Neural crest cell (in vitro differentiated cells): ENCODE measurements around the gene RGS11. TPM values are rescaled to one million over a fixed set of nuclear protein-coding genes. Genes with fewer than 3 reads are reported as not detected.
"Not testable (repeated sequence)": the region's sequence is repeated elsewhere in the genome, so short reads cannot be mapped to it uniquely, and the experiment has no call there.

Source experiments
- DNase-seq: peaks from one replicate; pipeline ENCODE4 v3.0.0; 2021; ENCODE audit warnings: low read depth, mixed read lengths, low spot score
- H3K27ac Mint-ChIP-seq: one replicate; pipeline ENCODE4 v1.8.0; 2021; ENCODE audit warnings: mild to moderate bottlenecking, mixed read lengths; ENCODE audit not compliant: unreplicated experiment
- H3K27me3 Mint-ChIP-seq: 2 replicates; pipeline ENCODE4 v1.8.0; 2021; ENCODE audit warnings: low read depth, mild to moderate bottlenecking, mixed read lengths
- H3K36me3 Mint-ChIP-seq: 2 replicates; pipeline ENCODE4 v1.8.0; 2021; ENCODE audit warnings: low read depth, mild to moderate bottlenecking, mixed read lengths
- H3K4me1 Mint-ChIP-seq: 2 replicates; pipeline ENCODE4 v1.8.0; 2021; ENCODE audit warnings: mixed read lengths
- H3K4me3 Mint-ChIP-seq: one replicate; pipeline ENCODE4 v1.8.0; 2021; ENCODE audit warnings: mild to moderate bottlenecking, mixed read lengths
- H3K9me3 Mint-ChIP-seq: 2 replicates; pipeline ENCODE4 v1.8.0; 2021; ENCODE audit warnings: mixed read lengths
- total RNA-seq: library from RNA; stranded (reverse); gene quantifications from 2 replicates; pipeline ENCODE4 v1.2.1, GENCODE V29; 2021
- TF ChIP-seq, protein P1 (sequence below): fragments of 200-600 bp; sonication (generic); conservative IDR thresholded peaks from 2 replicates; pipeline ENCODE4 v1.5.0; 2021; ENCODE audit warnings: antibody characterized with exemption, mild to moderate bottlenecking

The RGS11 gene
- total RNA-seq, 1 donor from 2014 or later = 2.8 TPM

DNA sequence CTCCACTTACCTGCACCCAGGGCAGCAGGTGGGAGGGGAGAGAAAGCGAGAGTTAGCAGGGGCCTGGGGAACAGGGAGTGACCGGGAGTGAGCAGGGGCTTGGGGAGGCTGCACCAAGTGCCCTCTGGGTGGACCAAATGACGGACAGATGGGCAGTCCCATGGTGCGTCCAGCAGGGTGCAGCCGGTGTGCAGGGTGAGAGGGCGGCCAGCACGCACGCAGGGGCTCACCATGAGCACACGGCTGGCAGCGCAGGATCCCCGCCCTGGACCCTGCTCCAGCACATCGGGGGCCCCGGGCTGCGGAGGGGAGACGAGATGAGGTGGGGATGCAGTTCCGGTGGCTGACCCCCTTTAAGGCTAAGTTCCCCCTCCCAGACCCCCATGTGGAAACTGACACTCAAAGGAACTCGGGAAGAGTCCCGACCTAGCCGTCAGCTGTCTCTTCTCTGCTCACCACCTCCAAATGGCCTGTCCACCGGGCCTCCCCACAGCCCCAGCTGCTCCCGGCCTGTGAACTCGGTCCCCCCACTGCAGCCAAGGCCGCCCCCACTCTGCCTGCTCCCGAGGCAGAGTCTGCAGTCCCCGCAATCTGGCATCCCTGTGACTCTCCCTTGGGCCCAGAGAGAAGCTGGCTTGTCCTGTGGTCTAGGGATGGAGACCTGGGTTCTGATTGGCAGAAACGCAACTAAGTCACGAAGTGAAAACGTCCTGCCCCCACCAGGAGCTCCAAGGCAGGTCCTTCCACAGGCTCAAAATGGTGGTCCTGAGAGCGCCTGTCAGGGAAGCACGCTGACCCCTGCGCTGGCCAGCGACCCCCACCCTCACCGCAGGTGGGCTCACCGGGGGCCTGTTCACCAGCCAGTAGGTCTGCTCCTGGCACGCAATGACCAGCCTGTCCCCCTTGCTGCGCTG is 2.9 kb downstream of the RGS11 start:
- H3K27ac Mint-ChIP-seq = no peak overlapping the region
- no peaks in the 10 kb centered on the region for H3K36me3 Mint-ChIP-seq
- TF ChIP-seq, protein P1, sequence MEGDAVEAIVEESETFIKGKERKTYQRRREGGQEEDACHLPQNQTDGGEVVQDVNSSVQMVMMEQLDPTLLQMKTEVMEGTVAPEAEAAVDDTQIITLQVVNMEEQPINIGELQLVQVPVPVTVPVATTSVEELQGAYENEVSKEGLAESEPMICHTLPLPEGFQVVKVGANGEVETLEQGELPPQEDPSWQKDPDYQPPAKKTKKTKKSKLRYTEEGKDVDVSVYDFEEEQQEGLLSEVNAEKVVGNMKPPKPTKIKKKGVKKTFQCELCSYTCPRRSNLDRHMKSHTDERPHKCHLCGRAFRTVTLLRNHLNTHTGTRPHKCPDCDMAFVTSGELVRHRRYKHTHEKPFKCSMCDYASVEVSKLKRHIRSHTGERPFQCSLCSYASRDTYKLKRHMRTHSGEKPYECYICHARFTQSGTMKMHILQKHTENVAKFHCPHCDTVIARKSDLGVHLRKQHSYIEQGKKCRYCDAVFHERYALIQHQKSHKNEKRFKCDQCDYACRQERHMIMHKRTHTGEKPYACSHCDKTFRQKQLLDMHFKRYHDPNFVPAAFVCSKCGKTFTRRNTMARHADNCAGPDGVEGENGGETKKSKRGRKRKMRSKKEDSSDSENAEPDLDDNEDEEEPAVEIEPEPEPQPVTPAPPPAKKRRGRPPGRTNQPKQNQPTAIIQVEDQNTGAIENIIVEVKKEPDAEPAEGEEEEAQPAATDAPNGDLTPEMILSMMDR = no peak
- DNase-seq = no peak
- no peaks in the 10 kb centered on the region for H3K4me1 Mint-ChIP-seq
- H3K9me3 Mint-ChIP-seq = no peaks in the 10 kb centered on the region
- H3K4me3 Mint-ChIP-seq = no peak overlapping the region
- peaks cover 41% of the 10 kb centered on the region for H3K27me3 Mint-ChIP-seq

DNA sequence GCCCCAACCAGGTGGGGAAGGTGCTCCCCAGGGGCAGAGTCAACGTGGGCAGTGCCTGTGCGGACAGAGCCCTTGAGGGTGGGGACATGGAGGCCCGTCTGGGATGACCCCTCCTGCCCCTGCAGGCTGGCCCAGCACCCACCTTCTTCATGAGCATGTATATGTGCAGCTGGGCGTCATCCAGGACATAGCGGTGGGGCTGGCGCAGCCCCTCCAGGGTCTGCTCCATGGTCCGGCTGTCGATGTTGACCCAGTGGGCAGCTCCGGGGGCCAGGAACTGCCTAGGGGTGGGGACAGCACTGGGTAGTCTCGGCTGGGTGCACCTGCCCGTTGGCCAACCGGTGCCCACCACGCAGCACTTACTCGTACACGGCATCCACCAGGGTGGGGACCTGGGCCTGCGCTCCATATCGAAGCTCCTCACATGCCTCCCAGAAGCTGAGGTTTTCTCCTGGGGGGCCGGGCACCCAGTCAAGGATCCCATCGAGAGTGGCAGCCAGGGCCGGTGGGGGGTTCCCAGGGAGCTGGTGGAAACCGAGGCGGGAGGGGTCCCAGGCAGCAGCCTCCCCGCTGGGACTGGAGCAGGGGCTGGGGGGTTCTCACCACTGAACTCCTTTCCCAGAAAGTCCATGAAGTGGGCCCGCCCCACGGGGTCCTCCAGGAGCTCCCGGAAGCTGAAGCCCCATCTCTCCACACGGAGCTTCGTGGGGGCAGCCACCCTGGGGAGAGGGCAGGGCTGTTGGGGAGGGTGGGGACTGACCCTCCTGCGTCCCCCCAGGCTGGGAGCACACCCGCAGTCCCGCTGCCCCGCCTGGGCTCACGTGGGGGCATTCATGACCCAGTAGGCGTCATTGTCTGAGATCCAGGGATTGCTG is 5.1 kb downstream of the RGS11 start:
- Mint-ChIP-seq H3K27me3 (peaks cover 23% of the 10 kb centered on the region), H3K27ac (no peak overlapping the region), H3K9me3 (no peaks in the 10 kb centered on the region), H3K4me1 (no peaks in the 10 kb centered on the region), H3K4me3 (no peak overlapping the region), H3K36me3 (no peaks in the 10 kb centered on the region)
- DNase-seq = no peak
- TF ChIP-seq, protein P1 = no peak

DNA sequence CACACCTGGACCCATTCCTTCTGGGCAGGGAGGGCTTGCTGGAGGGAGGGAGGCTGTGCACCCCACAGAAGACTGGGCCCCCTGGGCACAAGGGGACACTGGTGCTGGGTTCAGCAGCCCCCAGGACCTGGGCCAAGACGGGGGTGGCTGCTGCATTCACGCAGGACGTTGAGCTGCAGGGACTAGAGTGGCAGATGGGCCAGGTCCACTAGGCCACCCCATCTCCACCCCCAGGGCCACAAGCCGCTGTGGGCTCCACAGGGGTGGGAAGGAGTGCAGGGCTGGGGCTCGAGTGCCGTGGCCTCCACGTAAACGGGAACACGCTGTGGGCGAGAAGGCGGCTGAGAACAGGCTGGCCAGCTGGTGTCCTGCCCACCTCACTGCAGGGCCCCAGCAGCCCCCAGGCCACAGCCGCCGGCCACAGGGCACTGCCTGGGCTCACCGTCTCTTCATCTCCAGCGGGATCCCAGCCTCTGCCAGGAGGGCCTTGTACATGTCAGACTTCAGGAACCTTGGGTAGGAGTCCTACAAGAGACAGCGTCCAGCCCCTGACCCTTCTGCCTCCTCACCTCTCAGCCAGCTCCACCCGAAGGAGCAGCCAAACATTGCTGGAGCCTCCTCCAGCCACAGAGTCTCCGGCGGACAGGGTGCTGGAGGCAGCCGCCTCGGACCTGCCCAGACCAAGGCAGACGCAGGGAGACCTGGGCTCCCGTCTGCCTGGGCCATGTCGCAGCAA is 6.5 kb downstream of the RGS11 start:
- Mint-ChIP-seq H3K4me1 (no peaks in the 10 kb centered on the region), H3K36me3 (no peaks in the 10 kb centered on the region), H3K9me3 (no peaks in the 10 kb centered on the region), H3K27ac (no peak overlapping the region), H3K27me3 (peaks cover 12% of the 10 kb centered on the region), H3K4me3 (peak overlapping the region; percentile 27)
- TF ChIP-seq, protein P1 = no peak
- no peak for DNase-seq

- H3K9me3 Mint-ChIP-seq = no peaks in the 10 kb centered on the region
- no peaks in the 10 kb centered on the region for H3K36me3 Mint-ChIP-seq
- H3K4me3 Mint-ChIP-seq = peak overlapping the region; percentile 61
- TF ChIP-seq, protein P1 = no peak
- H3K4me1 Mint-ChIP-seq = no peaks in the 10 kb centered on the region
- H3K27me3 Mint-ChIP-seq = peaks cover 10% of the 10 kb centered on the region
- no peak for DNase-seq
- no peak overlapping the region for H3K27ac Mint-ChIP-seq
These were observed 7.3 kb downstream of the RGS11 start for GRCh38 chr16:268141-269053.

GRCh38 chr16:267562-267961 is 8.2 kb downstream of the RGS11 start:
- H3K4me1 Mint-ChIP-seq, H3K9me3 Mint-ChIP-seq, H3K36me3 Mint-ChIP-seq, H3K27me3 Mint-ChIP-seq, DNase-seq, H3K27ac Mint-ChIP-seq, H3K4me3 Mint-ChIP-seq: not testable (repeated sequence)
